GM18873 (cell line): ENCODE data around the gene FOXD4L6.
A peak's percentile ranks its signal among the peaks of the same experiment; 100 is the strongest.
"Not testable (repeated sequence)": the region's sequence is repeated elsewhere in the genome, so short reads cannot be mapped to it uniquely, and the experiment has no call there.

Experiments used
- ATAC-seq: cut with Tn5 transposase; IDR thresholded peaks from one replicate; pipeline ENCODE4 v1.9.1; 2021; ENCODE audit warnings: mild to moderate bottlenecking, moderate library complexity, moderate number of reproducible peaks; ENCODE audit not compliant: unreplicated experiment, low FRiP score

The FOXD4L6 gene

GRCh38 chr9:41104542-41104941, 23.9 kb downstream of the FOXD4L6 start:
- ATAC-seq = not testable (repeated sequence)

GRCh38 chr9:41100508-41100907, 28.0 kb downstream of the FOXD4L6 start:
- not testable (repeated sequence) for ATAC-seq

DNA sequence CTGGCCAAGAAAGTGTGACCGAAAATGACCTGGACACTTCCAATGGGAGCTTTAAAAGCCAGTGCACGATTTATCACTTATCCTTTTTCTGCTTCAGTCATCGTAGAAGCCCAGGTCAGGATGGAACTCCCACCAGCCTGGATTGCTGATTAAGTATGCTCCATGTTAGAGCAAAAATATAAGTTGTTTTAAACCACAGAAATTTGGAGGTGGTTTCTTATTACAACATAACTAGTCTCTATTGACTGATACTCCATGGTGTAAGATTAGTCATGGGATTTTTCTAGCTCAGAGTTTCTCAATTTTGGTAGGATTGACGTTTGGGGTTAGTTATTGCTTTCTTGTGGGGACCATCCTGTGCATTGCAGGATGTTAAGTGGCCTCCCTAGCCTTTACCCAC, 29.7 kb downstream of the FOXD4L6 start:
- not testable (repeated sequence) for ATAC-seq

DNA sequence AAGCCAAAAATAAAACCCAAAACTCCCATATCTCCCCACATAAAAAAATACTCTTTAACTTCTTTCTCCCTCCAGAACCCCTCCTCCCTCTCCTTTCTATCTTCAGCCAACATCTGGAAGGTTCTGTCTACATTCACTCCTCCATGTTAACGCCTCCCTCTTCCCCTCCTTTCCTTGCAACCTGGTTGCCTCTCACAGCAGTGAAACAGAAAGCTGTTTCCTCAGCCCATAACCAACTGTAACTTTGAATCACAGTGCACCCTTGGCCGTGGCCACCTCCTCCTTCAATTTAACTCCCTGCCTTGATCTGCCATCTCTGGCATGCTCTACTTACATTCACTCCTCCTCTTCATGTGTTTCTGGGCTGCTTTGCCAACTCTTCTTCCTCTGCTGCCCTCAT, 33.4 kb downstream of the FOXD4L6 start:
- not testable (repeated sequence) for ATAC-seq

DNA sequence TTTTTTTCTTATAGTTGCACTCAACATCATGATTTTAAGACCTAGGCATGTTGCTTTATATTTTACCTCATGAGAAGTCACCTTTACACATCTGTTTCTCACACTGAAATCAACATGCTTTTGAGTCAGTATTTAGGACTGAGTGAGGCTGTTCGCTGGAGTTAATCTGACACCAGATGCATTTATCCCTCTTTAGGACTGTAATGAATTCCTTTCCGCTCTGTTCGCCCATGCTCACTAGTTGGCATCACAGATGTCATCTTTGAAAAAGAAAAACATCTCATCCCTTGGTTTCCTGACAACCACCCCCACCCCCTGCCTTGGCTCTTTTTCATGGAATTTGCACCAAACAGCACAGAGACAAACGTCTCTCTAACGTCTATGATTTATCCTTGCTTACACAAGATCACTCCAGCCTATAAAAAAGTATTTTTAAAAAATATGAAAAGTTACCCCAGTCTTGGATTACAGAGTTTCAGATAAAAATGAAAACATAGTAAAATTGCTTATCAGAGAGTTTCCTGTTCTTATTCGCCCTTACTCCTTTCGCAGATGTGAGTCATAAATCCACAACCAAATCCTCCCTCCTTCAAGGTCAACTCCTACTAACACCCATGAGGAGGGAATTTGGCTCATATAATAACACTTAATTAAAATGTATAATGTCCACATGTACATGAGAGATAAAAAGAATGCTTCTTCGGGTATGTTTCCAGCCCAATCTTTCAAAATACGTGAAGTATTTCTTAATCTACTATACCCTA, 34.3 kb downstream of the FOXD4L6 start:
- not testable (repeated sequence) for ATAC-seq

- ATAC-seq = not testable (repeated sequence)
Observed at GRCh38 chr9:41090922-41091321, 37.6 kb downstream of the FOXD4L6 start.

GRCh38 chr9:41090386-41090785, 38.1 kb downstream of the FOXD4L6 start:
- not testable (repeated sequence) for ATAC-seq

DNA sequence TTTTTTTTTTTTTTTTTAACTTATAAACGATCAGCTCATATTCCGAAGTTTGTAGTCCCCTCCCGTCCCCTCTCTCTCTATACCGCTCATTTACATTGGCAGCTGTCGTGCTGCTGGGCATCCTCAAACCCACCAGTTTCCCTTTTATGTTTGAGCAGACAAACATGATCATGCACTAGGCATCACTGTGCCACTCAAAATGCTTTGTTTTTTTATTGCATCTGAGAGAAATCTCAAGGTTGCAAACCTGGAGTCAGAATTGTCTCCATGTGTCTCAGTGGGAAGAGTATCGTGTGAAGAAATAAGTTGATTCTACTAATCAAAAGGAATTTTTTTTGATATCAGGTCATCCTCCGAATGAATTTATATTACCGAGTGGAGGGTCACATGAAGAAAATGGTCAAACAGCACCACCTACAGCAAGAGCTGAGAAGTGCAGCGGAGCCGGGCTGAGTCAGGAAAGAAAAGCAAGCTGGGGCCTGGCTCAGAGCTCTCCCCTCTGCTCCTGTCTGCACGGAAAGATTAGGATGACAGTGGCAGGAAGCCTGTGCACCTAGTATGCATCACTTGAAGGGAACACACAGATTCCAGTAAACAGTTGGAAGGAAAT, 39.9 kb downstream of the FOXD4L6 start:
- peak; percentile 59 for ATAC-seq

- ATAC-seq = not testable (repeated sequence)
Observed at GRCh38 chr9:41087929-41088328, 40.6 kb downstream of the FOXD4L6 start.

DNA sequence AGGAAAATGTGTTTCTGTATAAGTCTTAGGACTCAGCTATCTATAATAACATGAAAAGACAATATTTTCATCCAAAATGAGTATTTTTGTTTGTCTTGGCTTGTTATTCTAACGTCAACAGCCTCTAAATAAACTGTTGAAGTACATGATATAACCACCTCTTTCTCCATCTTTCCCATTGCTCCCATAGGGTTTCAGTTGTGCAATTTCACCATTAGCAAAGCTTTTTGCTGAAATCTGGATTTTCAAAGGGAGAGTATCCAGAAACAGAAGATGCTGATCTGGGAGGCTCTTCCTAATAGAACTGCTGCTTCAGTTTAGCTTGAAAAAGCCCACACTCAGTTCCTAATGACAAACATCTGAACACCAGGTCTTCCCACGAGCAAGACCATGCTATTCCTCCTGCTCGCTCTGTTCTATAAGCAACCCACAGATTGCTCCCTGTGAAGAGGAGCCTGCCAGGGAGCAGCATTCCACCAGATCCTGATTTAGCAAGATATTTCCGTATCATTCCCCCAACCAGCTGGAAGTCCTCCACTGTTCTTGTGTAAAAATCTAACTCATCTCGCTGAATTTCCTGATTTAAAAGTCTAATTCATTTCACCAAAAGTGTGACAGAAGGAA, 41.2 kb downstream of the FOXD4L6 start:
- not testable (repeated sequence) for ATAC-seq

- ATAC-seq = not testable (repeated sequence)
Observed at GRCh38 chr9:41086685-41087084, 41.8 kb downstream of the FOXD4L6 start.

- not testable (repeated sequence) for ATAC-seq
Observed at GRCh38 chr9:41086215-41086614, 42.3 kb downstream of the FOXD4L6 start.

- not testable (repeated sequence) for ATAC-seq
Observed at GRCh38 chr9:41082358-41082757, 46.1 kb downstream of the FOXD4L6 start.

- ATAC-seq = not testable (repeated sequence)
Observed at GRCh38 chr9:41079464-41079863, 49.0 kb downstream of the FOXD4L6 start.

GRCh38 chr9:41077586-41077985, 50.9 kb downstream of the FOXD4L6 start:
- not testable (repeated sequence) for ATAC-seq
